ENCODE measurements around the gene STXBP5L. TPM values are rescaled to one million over a fixed set of nuclear protein-coding genes. Genes with fewer than 3 reads are reported as not detected.

STXBP5L gene
- total RNA-seq, 6 experiments from 2014 or later = not detected

- Histone ChIP-seq H3K36me3 (no peaks in the 10 kb centered on the region), H3K9me3 (no peaks in the 10 kb centered on the region), H3K4me3 (no peak overlapping the region), H3K4me1 (no peaks in the 10 kb centered on the region), H3K27me3 (no peaks in the 10 kb centered on the region), H3K27ac (no peak overlapping the region)
- no peak for ATAC-seq
- intact Hi-C loops (cut with DNase I) = no loop called here
- no peak for DNase-seq
- no peak for TF ChIP-seq POLR2A (IDR thresholded peaks at IDR 0.05)
- TF ChIP-seq CTCF (IDR thresholded peaks at IDR 0.05) = no peak
- 77% methylated on average over 4 of the region's 4 CpGs for WGBS (ENCODE audit: insufficient coverage, low coverage, low lambda C conversion rate, missing lambda C conversion rate)
These were observed 81.0 kb downstream of the STXBP5L start for GRCh38 chr3:120988994-120989393.

- intact Hi-C loops (cut with DNase I) = no loop called here
- Histone ChIP-seq H3K9me3 (no peaks in the 10 kb centered on the region), H3K4me1 (no peaks in the 10 kb centered on the region), H3K27ac (no peak overlapping the region), H3K4me3 (no peak overlapping the region), H3K27me3 (no peaks in the 10 kb centered on the region), H3K36me3 (no peaks in the 10 kb centered on the region)
- no peak for TF ChIP-seq CTCF (IDR thresholded peaks at IDR 0.05)
- TF ChIP-seq POLR2A (IDR thresholded peaks at IDR 0.05) = no peak
- DNase-seq (peak in 1 of 3 donors; percentile 26), ATAC-seq (no peak)
- WGBS (ENCODE audit: insufficient coverage, low coverage, low lambda C conversion rate, missing lambda C conversion rate) = 50% methylated on average over 1 of the region's 8 CpGs
These were observed 110.9 kb downstream of the STXBP5L start for GRCh38 chr3:121018917-121019321.

GRCh38 chr3:121063628-121064027 is 155.6 kb downstream of the STXBP5L start:
- Histone ChIP-seq H3K4me3 (no peak overlapping the region), H3K27ac (no peak overlapping the region), H3K27me3 (no peaks in the 10 kb centered on the region), H3K4me1 (no peaks in the 10 kb centered on the region), H3K36me3 (no peaks in the 10 kb centered on the region), H3K9me3 (no peaks in the 10 kb centered on the region)
- no peak for ATAC-seq
- TF ChIP-seq CTCF (IDR thresholded peaks at IDR 0.05) (no peak), POLR2A (IDR thresholded peaks at IDR 0.05) (no peak)
- WGBS (ENCODE audit: insufficient coverage, low coverage, low lambda C conversion rate, missing lambda C conversion rate) = no CpG with 5 or more reads among the region's 6 CpGs
- intact Hi-C loops (cut with DNase I) = no loop called here
- DNase-seq = no peak

- DNase-seq (no peak), ATAC-seq (no peak)
- Histone ChIP-seq H3K27me3 (no peaks in the 10 kb centered on the region), H3K4me3 (no peak overlapping the region), H3K27ac (no peak overlapping the region), H3K4me1 (no peaks in the 10 kb centered on the region), H3K9me3 (no peaks in the 10 kb centered on the region), H3K36me3 (no peaks in the 10 kb centered on the region)
- intact Hi-C loops (cut with DNase I) = no loop called here
- WGBS (ENCODE audit: insufficient coverage, low coverage, low lambda C conversion rate, missing lambda C conversion rate) = 68% methylated on average over 2 of the region's 6 CpGs
- TF ChIP-seq POLR2A (IDR thresholded peaks at IDR 0.05) (no peak), CTCF (IDR thresholded peaks at IDR 0.05) (no peak)
These were observed 156.1 kb downstream of the STXBP5L start for GRCh38 chr3:121064121-121064520.

- intact Hi-C loops (cut with DNase I) = no loop called here
- no peaks in the 10 kb centered on the region for H3K9me3 ChIP-seq
- no peaks in the 10 kb centered on the region for H3K4me1 ChIP-seq
- 47% methylated on average over 6 of the region's 6 CpGs for WGBS (ENCODE audit: insufficient coverage, low coverage, low lambda C conversion rate, missing lambda C conversion rate)
- no peaks in the 10 kb centered on the region for H3K36me3 ChIP-seq
- no peak overlapping the region for H3K27ac ChIP-seq
- H3K27me3 ChIP-seq = no peaks in the 10 kb centered on the region
- TF ChIP-seq CTCF (IDR thresholded peaks at IDR 0.05) (no peak), POLR2A (IDR thresholded peaks at IDR 0.05) (no peak)
- H3K4me3 ChIP-seq = no peak overlapping the region
- DNase-seq (no peak), ATAC-seq (no peak)
These were observed 164.1 kb downstream of the STXBP5L start for GRCh38 chr3:121072133-121072532.
